ENCODE results near the gene ZCCHC24. TPM values are rescaled to one million over a fixed set of nuclear protein-coding genes. Genes with fewer than 3 reads are reported as not detected.

ZCCHC24 gene
- polyA plus RNA-seq, 1 of the 3 experiments (the other 2 are of a cell fraction), result 15.8 TPM

- no peak for DNase-seq
- H3K27ac ChIP-seq (ENCODE audit: low read depth in 2 of 2, low read length in 1 of 2), result no peak overlapping the region
- H3K36me3 ChIP-seq (replicated peaks in 1 of 2; ENCODE audit: control insufficient read depth in 1 of 2, insufficient read depth in 2 of 2, low read length in 1 of 2), result no peaks in the 10 kb centered on the region
- peaks cover 11% of the 10 kb centered on the region in 2 experiments; a peak in 2 of 4 replicates for H3K4me1 ChIP-seq (ENCODE audit: control insufficient read depth in 1 of 2, insufficient read depth in 2 of 2, low read depth in 1 of 2, low read length in 1 of 2)
- CTCF ChIA-PET, result no interaction called here
- no peaks in the 10 kb centered on the region for H3K9me2 ChIP-seq
- no peaks in the 10 kb centered on the region for H3K27me3 ChIP-seq (ENCODE audit: insufficient read depth)
- H3K4me2 ChIP-seq, result no peak overlapping the region
- H3F3A ChIP-seq (replicated peaks; ENCODE audit: insufficient read depth), result peaks cover 13% of the 10 kb centered on the region
- H3K79me2 ChIP-seq (ENCODE audit: insufficient read depth), result no peaks in the 10 kb centered on the region
- no peak overlapping the region for H2AFZ ChIP-seq (ENCODE audit: low read depth)
- no peak overlapping the region for H3K9ac ChIP-seq
- no peaks in the 10 kb centered on the region for H3K9me3 ChIP-seq
- TF ChIP-seq FOXM1 (IDR thresholded peaks at IDR 0.05; ENCODE audit: low read depth), result no peak
- no peak for TF ChIP-seq RAD21 (IDR thresholded peaks at IDR 0.05; ENCODE audit: low read length)
- no peak for TF ChIP-seq SIN3A (IDR thresholded peaks at IDR 0.05; ENCODE audit: borderline replicate concordance, low read depth, low read length)
- TF ChIP-seq RCOR1 (IDR thresholded peaks at IDR 0.05; ENCODE audit: low read length), result no peak
- TF ChIP-seq, protein P1, sequence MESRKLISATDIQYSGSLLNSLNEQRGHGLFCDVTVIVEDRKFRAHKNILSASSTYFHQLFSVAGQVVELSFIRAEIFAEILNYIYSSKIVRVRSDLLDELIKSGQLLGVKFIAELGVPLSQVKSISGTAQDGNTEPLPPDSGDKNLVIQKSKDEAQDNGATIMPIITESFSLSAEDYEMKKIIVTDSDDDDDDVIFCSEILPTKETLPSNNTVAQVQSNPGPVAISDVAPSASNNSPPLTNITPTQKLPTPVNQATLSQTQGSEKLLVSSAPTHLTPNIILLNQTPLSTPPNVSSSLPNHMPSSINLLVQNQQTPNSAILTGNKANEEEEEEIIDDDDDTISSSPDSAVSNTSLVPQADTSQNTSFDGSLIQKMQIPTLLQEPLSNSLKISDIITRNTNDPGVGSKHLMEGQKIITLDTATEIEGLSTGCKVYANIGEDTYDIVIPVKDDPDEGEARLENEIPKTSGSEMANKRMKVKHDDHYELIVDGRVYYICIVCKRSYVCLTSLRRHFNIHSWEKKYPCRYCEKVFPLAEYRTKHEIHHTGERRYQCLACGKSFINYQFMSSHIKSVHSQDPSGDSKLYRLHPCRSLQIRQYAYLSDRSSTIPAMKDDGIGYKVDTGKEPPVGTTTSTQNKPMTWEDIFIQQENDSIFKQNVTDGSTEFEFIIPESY (IDR thresholded peaks at IDR 0.05; ENCODE audit: borderline replicate concordance, low read depth), result no peak
- no peak for TF ChIP-seq TEAD4 (IDR thresholded peaks at IDR 0.05; ENCODE audit: borderline replicate concordance, insufficient read depth)
- no peak for TF ChIP-seq SMC3 (IDR thresholded peaks at IDR 0.05; ENCODE audit: low read depth, low read length)
- TF ChIP-seq NRF1 (IDR thresholded peaks at IDR 0.05; ENCODE audit: low read depth, low read length), result no peak
- no peak for TF ChIP-seq GABPA (IDR thresholded peaks at IDR 0.05; ENCODE audit: low read depth)
- no peak for TF ChIP-seq FOXJ3 (CRISPR knock-in tag; IDR thresholded peaks at IDR 0.05)
- no peak for TF ChIP-seq JUND (IDR thresholded peaks at IDR 0.05)
- TF ChIP-seq MEF2A (IDR thresholded peaks at IDR 0.05; ENCODE audit: borderline replicate concordance, low read depth), result no peak
- TF ChIP-seq TAF1 (IDR thresholded peaks at IDR 0.05; ENCODE audit: borderline replicate concordance, low read depth, low read length), result no peak
- H3K4me3 ChIP-seq (ENCODE audit: low read depth in 2 of 2, low read length in 1 of 2), result no peak overlapping the region
- H4K20me1 ChIP-seq (ENCODE audit: insufficient read depth), result no peaks in the 10 kb centered on the region
- 94% methylated on average over 7 of the region's 7 CpGs for WGBS (ENCODE audit: low lambda C conversion rate)
- POLR2A ChIA-PET, result no interaction called here
Measured at GRCh38 chr10:79378383-79378646, 67.1 kb downstream of the ZCCHC24 start.

- CTCF ChIA-PET, result no interaction called here
- H3K9me2 ChIP-seq, result no peaks in the 10 kb centered on the region
- DNase-seq, result no peak
Measured at GRCh38 chr10:79377557-79378382, 67.7 kb downstream of the ZCCHC24 start.

More at GRCh38 chr10:79377557-79378382, 67.7 kb downstream of the ZCCHC24 start:
- no peak overlapping the region for H2AFZ ChIP-seq (ENCODE audit: low read depth)
- H3K27ac ChIP-seq (ENCODE audit: low read depth in 2 of 2, low read length in 1 of 2), result no peak overlapping the region
- TF ChIP-seq CHD2 (IDR thresholded peaks at IDR 0.05; ENCODE audit: low read length, partially characterized antibody) (no peak), CTCF (IDR thresholded peaks at IDR 0.05) (no peak)
- H3K9ac ChIP-seq, result no peak overlapping the region
- POLR2A ChIA-PET, result no interaction called here
- 93% methylated on average over 36 of the region's 36 CpGs for WGBS (ENCODE audit: low lambda C conversion rate)
- no peaks in the 10 kb centered on the region for H3K36me3 ChIP-seq (replicated peaks in 1 of 2; ENCODE audit: control insufficient read depth in 1 of 2, insufficient read depth in 2 of 2, low read length in 1 of 2)
- H3K79me2 ChIP-seq (ENCODE audit: insufficient read depth), result no peaks in the 10 kb centered on the region
- peaks cover 11% of the 10 kb centered on the region in 2 experiments; a peak in 2 of 4 replicates for H3K4me1 ChIP-seq (ENCODE audit: control insufficient read depth in 1 of 2, insufficient read depth in 2 of 2, low read depth in 1 of 2, low read length in 1 of 2)
- no peaks in the 10 kb centered on the region for H3K27me3 ChIP-seq (ENCODE audit: insufficient read depth)
- no peaks in the 10 kb centered on the region for H3K9me3 ChIP-seq
- no peak overlapping the region for H3K4me2 ChIP-seq
- H3K4me3 ChIP-seq (ENCODE audit: low read depth in 2 of 2, low read length in 1 of 2), result no peak overlapping the region
- H3F3A ChIP-seq (replicated peaks; ENCODE audit: insufficient read depth), result peaks cover 13% of the 10 kb centered on the region
- no peaks in the 10 kb centered on the region for H4K20me1 ChIP-seq (ENCODE audit: insufficient read depth)

Data from SK-N-SH (cell line).